GM18511 (cell line): ENCODE measurements around the gene PIRT.

Source experiments
- ATAC-seq: cut with Tn5 transposase; IDR thresholded peaks from one replicate; pipeline ENCODE4 v1.9.1; 2021; ENCODE audit warnings: mild to moderate bottlenecking, moderate library complexity; ENCODE audit not compliant: unreplicated experiment

Gene PIRT

DNA sequence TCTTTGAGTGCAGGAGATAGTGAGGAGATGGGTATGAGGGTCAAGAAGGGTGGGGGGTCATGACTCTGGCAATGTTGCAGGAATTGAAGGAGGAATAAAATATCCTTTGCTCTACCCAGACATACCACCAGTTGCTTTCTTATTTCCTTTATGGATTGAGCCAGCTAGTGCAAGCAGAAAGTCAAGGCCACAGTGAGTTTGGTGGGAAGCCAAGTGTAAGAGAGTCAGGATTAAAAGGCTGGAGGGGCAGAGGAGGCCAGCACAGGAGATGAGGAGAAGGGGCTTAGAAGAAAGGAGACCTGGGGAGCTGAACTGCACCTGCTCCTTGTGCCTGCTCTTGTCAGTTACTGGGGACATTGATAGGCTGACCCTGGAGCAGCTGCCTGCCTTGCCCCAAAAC, 16.1 kb downstream of the PIRT start:
- ATAC-seq, result no peak

DNA sequence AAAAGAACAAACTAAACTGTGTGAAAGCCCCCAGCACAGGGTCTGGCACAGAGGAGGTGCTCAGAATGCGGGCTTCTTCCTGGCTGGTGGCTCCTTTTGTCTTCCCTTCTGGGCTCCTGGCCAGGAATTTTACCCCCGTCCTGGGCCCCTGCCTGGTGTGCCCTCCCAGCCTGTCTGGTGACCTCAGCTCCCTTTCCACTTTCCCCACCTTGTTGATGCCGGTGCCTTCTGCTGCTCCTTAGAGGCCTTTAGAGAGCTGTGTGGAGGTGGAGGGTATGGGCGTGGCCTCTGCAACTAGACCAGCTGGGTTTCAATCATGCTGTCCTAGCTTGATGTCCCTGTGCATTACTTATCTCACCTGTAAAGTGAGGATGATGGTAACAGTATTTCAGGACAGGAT, 16.8 kb downstream of the PIRT start:
- no peak for ATAC-seq

DNA sequence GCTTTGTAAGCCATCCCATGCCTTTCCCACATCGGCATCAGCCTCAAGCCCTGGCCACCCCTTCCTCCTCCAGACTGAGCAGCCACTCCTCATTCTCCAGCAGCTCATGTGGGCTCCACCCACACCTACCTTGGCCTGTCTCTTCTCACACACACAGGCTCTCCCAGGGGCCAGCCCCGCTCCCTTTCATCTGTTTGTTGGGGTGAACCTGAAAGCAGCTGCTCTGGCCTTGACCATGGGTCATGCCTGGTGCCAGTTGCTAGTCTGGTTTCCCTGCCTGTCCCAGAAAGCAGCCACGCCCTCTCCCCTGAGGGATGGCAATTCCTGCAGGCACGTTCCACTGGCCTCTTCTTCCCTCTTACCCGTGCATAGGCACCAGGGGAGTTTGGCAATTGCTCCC, 22.6 kb downstream of the PIRT start:
- no peak for ATAC-seq

DNA sequence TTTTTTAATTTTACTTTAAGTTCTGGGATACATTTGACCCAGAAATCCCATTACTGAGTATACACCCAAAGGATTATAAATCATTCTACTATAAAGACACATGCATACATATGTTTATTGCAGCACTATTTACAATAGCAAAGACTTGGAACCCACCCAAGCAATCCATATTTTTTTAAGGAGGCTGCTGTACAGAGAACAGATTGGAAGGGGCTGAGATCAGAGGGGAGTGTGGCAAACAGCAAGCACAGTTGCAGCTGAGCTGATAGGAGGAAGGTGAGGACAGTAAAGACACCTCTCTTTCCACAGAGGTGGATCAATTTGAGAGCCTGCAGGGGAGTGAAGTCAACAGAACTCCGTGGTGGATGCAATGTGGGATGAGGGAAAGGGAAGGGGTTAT, 23.8 kb downstream of the PIRT start:
- no peak for ATAC-seq

DNA sequence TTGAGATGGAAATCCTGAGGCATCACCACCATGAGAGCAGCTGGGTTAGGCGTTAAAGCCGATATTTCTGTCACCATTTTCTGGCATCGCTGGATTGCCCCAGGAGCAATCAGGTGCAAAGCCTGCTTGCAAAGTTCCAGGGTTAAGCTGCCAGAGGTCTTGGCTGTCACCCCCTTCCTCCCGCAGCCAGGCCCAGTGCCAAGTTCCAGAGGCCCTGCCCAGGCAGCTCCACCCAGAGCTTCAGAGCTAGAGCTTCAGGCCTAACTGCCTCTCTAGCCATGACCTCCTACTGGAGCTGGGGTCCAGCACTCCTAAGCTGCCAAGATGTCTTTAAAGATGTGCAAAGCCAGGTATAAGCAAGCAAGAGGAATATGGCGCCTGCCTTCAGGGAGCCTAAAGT, 25.2 kb downstream of the PIRT start:
- no peak for ATAC-seq

DNA sequence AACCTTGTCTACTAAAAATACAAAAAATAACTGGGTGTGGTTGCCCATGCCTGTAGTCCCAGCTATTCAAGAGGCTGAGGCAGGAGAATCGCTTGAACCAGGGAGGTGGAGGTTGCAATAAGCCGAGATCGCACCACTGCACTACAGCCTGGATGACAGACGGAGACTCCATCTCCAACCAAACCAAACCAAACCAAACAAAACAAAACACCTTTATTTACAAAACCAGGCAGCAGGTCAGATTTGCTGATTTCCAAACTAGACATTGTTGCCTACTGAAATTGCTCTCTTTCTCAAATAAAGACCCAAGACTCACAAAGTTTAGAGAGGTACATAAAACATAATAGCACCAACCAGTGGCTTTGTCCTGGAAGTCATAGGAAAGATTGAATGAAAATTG, 28.3 kb downstream of the PIRT start:
- no peak for ATAC-seq

DNA sequence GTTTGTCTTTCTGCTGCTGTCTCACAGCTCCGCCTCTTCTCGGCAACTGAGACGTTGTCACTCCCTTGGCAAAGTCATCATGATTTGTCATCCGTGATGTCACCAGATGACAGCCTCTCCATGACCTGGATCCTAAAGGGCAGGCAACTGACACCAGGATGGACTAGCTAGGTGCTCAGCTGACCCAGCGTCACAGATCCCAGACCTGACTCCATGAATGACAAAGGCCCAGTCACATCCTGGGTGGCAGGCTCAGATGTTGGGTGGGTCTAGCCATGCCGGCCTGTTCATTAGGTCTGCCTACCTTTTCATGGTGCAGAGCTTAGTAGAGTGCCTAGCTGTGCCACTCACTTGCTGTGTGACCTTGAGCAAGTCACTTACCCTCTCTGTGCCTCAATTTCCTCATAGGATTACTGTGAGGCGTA, 30.2 kb downstream of the PIRT start:
- no peak for ATAC-seq

DNA sequence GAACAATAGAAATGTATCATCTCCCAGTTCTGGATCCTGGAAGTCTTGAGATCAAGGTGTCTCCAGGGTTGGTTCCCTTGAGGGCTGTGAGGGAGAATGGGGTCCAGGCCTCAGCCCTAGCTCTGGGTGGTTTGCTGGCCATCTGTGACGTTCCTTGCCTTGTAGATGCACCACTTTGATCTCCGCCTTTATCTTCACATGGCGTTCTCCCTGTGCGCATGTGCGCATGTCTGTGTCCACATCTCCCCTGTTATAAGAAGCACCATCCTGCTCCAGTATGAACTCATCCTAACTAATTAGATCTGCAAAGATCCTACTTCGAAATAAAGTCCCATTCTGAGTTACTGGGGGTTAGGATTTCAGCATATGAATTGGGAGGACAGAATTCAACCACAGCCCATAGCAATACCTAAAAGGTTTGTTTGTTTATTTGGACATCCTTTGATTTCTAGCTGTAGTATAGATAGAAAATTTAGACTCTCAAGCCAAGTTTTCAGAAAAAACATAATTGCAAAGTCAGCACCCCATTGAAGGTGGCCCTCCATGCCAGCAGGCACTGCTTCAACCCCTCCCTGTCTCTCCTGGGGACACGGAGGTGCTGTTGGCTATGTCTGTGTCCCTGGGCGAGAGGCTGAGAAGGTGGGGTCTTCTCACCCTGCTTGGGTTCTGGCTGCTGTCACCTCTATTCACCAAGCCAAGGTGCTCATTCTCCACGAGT, 31.2 kb downstream of the PIRT start:
- no peak for ATAC-seq

DNA sequence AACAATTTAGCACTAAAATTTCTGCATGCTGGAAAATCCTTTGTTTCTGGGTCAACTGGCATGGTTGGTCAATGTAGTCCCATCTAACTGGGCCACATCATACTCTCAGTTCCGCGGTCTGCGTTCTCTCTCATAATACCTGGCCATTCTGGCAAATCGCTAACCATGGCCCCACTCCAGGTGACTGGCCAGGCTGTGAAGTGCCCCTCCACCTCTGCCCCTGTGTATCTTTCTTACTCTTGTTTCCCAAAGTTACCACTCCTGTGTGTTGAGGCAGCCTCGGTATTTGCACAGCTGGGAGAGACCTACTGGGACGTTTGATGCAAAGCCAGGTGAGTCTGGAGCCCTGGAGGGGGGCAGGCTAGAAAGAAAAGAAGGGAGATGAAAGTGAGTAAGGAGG, 32.0 kb downstream of the PIRT start:
- no peak for ATAC-seq

DNA sequence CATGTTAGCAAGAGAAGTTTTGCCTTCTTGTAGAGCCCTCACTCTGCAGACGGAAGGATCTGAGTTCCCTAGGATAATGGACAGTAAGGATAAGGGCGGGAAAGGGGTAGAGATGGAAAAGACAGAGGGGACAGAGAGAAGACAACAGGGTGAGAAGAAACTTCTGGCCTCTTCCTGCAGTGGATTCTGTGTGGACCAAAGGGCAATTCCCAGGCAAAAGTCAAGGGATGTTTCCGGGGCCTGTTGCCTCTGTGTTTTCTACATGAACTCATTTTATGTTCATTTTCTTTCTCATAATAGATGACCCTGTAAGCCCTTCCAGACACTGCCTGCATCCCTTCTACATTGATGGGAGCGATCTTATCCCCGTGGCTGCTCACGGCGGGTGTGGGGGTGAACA, 33.3 kb downstream of the PIRT start:
- ATAC-seq, result no peak

DNA sequence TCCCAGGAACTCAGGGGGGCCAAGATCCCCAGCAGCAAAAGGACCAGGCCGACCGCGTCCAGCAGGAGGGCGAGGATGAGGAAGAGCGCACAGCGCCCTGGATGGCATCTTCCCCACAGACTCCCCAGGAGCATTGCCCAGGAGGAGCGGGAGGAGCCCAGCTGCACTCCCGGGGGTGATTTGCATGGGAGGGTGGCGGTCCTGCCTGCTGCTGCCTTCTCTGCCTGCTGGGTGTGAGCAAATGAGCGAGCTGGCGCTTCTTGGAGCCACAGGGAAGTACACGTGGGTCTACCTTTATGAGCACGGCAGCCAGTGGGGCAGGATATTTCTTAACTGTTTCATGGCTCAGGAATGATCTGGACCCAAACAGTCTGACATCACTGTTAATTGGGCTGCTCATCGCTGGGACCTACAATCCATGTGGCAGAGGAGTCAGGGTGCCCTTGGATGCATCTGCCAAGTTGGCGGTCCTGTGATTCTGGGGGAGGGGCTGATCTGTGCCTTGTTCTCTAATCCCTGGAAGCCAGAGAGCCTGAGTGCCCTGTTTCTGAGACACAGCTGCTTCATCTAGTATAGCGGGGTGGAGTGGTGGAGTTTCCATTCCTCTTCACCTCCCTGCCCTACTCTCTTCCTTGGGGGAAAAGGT, 33.9 kb downstream of the PIRT start, which contains the start of gene TMEM238L:
TSS of gene TMEM238L (minus strand) at position 270 of the 646 bp plus-strand sequence. CDS start at position 134, 136 bp downstream.
- no peak for ATAC-seq

DNA sequence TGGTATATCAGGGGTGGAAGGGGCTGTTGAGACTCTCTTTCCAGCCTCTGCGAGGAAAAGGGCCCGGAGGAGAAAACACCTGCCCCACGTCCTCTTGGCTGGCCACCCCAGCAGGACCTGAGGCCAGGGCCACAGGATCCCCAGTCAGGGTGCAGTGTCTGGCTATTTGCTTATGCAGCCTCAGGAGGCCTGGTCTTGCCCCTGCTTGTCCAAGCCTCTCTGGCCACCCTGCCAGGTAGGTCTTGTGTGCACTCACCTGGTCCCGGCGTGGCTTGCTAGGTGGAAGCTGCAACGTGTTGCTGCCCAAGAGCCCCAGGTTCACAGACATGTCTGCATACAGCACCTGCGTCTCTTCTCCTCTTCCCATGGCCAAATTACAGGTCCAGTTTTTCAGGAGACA, 34.5 kb downstream of the PIRT start:
- no peak for ATAC-seq

DNA sequence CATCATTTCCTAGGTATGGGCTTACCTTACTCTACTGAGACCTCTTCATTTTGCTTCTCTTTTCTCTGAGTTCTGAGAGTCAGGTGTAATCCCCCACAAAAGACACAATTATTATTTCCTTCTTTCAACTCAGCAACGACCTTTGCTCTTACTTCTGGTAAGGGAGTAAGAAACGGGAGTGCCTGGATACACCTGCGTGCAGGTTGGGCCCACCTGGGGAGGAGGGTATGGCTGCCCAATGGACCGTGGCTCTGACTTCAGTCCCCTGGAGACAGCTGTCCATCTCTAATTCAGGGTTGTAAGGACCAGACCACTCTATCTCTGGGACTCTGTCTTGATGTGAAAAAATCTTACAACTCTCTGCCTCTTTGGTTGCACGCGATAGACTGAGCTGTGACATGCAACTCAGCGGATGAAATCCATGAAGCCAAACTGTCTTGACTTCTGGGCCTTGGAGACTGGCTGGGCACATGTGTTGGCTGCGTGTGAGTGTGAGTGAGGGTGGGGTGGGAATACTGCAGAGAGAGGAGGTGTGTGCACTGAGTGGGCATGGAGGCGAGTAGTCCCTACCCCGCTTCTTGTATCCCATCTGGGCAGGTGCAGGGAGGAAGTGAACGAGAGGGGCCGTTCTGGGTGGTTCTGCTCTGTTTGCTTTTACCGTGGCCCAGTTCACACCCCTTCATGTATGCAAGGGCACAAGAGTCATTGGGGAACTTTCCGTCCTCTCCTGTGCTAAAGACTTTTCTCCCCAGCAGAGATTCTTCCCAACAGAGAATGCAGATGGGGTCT, 35.2 kb downstream of the PIRT start:
- no peak for ATAC-seq

DNA sequence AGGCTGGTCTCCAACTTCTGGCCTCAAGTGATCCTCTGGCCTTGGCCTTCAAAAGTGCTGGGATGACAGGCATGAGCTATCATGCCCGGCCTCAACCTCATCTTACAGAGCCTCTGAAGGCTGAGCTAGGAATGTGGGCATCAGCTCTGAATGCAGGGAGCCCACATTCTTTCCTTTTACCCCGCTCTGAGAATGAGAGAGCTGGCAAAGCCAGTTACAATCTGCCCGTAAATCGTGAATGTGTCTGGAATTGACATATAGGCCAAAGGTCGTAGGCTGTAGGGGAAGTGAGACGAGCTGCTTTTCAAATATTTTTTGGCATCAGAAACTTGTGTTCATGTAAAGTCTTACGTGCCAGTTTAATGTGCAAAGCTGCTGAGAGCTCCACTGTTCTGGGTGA, 38.5 kb downstream of the PIRT start:
- no peak for ATAC-seq

DNA sequence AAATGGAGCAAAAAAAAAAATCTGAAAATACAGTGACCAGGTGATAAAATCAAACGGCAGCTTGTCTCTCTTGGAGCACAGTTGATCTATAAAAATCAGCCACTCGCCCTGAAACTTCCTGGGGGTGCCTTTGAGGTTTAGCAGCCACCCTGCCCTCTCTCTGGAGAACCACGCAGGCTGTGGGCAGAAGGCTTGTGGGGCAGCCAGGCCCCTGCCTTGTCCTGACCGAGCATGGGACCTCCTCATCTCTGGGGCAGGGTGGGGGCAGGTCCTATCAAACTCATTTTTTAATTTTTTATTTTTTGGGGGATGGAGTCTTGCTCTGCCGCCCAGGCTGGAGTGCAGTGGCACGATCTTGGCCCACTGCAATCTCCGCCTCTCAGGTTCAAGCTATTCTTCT, 39.0 kb downstream of the PIRT start:
- no peak for ATAC-seq

DNA sequence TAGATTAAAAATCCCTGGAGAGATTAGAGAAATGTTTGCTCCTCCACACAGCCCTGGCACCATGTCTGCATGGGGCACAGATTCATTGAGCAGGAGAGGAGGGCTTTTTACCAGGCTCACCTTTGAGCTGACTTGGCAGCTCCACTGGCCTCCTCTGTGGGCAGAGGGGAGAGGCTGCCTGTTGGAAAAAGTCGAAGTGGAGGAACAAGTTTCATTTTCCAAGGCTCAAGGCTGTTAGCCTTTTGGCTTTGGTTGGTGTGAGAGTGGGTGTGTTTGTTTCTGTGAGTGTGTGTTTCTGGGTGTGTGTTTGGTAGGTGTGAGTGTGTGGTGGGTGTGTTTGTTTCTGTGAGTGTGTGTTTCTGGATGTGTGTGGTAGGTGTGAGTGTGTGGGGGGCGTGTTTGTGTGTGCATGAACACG, 39.5 kb downstream of the PIRT start:
- no peak for ATAC-seq

DNA sequence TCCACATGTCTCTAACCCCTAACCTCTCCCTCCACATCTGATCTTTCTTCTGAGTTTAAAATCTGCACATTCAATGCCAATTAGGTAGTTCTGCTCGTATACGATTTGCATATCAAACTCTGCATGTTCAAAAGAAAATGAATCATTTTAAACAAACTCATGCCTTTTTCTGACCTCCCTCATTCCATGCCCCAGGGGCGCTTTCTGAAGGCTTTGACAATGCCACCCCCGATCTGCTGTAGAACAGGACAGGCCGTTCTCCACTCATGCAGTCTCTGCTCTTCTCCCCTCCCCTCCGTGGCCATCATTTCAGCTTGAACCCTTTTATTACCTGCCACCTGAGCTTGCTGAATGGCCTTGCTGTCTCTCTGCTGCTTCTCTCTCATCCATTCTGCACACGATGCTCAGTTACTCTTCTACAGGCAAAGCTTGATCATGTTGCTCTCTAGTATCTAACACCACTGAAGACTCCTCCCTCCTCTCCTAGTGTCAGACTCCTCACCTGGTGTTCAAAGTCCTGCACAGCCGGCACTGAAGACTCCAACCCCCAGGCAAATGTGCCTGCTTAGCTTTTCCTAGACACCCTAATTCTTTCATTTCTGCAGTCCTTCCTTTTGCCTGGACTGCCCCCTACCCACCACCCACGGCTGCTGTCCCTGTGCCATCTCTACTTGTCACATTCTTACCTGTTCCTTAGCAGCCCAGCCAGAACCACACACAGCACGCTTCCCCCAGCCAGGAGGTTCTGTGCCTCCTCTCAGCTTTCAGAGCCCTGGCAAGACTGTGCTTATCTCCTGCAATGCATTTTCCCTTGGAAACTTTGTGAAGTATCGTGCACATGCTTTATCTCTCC, 40.2 kb downstream of the PIRT start:
- no peak for ATAC-seq

DNA sequence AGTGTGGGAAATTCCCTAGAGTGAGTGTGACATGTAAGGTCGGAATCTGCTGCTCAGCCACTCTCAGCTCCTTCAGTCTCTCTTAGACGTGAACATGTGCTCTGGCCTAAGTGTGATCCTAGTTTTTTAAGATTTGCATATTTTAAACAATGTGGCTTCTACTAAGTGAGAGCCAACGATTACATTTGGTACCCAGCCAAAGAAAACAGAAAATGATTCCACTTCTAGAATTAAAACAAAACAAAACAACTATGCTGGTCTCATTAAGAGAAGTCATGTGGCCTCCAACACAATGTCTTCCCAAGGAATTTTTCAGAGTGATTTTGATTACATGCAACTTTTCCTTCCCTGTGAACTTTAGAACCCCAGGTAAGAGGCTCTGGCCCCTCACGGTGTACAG, 44.1 kb downstream of the PIRT start:
- no peak for ATAC-seq

DNA sequence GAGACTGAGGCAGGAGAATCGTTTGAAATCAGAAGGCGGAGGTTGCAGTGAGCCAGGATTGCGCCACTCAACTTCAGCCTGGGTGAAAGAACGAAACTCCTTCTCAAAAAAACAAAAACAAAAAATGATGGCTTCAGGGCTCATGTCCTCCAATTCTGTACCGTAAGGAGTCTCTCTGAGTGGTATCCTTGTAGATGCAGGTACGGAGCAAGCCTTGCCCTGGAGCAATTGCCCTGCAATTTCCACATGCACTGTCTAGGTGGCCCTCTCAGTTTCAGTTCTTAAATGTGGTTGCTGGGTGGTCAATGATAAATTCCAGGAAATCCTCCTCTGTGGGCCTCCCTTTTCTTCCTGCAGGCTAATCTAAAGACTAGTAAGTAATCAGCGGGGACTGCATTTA, 44.6 kb downstream of the PIRT start:
- ATAC-seq, result no peak

DNA sequence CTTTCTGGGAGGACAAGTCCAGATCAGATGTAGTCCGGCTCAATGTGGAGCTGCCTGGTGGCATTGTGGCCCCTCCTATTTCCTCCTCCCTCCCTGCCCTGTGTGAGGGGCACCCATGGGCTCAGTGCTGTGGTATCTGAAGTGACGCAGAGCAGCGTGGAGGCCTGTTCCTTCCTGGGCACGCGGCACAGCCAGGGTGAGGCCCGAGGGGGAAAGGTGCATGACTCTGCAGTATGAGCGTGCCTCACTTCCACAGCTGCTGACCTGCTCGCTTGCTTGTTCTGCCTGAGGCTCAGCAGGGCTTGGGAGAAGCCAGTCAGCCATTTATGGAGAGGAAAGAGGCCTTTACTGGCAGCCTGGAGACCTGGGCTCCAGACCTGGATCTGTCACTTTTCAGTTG, 45.7 kb downstream of the PIRT start:
- no peak for ATAC-seq
